Breast epithelium (tissue), 4 donors: ENCODE measurements around the gene CCNL2. TPM values are rescaled to one million over a fixed set of nuclear protein-coding genes. Genes with fewer than 3 reads are reported as not detected.
A peak's percentile ranks its signal among the peaks of the same experiment; 100 is the strongest.

Source experiments
- DNase-seq, 2 donors: peaks; one replicate each; pipeline ENCODE4 v3.0.0-alpha.2; 2019; ENCODE audit warnings: low spot score in 2 of 2
- H3K27ac ChIP-seq, 2 donors: fragments of 200-600 bp; sonication (generic) in 1 of 2; one replicate each; pipeline ENCODE4 v1.5.1; 2016 to 2019; ENCODE audit warnings: mild to moderate bottlenecking in 1 of 2
- H3K27me3 ChIP-seq, 2 donors: fragments of 200-600 bp; sonication (generic) in 1 of 2; one replicate each; pipeline versions ENCODE4 v1.5.1 to v1.6.0; 2017 to 2019; ENCODE audit warnings: control low read depth in 1 of 2, mild to moderate bottlenecking in 1 of 2
- H3K36me3 ChIP-seq: fragments of 200-600 bp; one replicate; pipeline ENCODE4 v1.5.1; 2019
- H3K4me1 ChIP-seq, 2 donors: fragments of 200-600 bp; sonication (generic); one replicate each; pipeline ENCODE4 v1.5.1; 2016 to 2019; ENCODE audit warnings: control low read depth in 1 of 2
- H3K4me3 ChIP-seq, 3 donors: fragments of 200-600 bp; sonication (generic); 1 replicate in 2 of 3; 2 replicates in 1 of 3; pipeline ENCODE4 v1.5.1; 2016 to 2019; ENCODE audit warnings: mild to moderate bottlenecking in 3 of 3, moderate library complexity in 2 of 3
- H3K9me3 ChIP-seq, 2 donors: fragments of 200-600 bp; sonication (generic) in 1 of 2; one replicate each; pipeline ENCODE4 v1.5.1; 2016 to 2019; ENCODE audit warnings: control low read depth in 1 of 2
- CTCF ChIP-seq, 3 donors: fragments of 450-650 bp; IDR thresholded peaks; one replicate each; pipeline ENCODE4 v1.5.1; 2016 to 2017; ENCODE audit warnings: antibody characterized with exemption in 3 of 3, mild to moderate bottlenecking in 3 of 3, moderate library complexity in 3 of 3
- POLR2A ChIP-seq: fragments of 450-650 bp; IDR thresholded peaks from one replicate; pipeline ENCODE4 v1.6.1; 2016; ENCODE audit warnings: antibody characterized with exemption, mild to moderate bottlenecking, moderate library complexity
- POLR2AphosphoS5 ChIP-seq, 3 donors: sonication (generic); formaldehyde crosslinking; IDR thresholded peaks; one replicate each; pipeline ENCODE4 v1.6.1; 2017; ENCODE audit warnings: antibody characterized with exemption in 3 of 3
- intact Hi-C: fragments of 100-400 bp; cut with DNase I; formaldehyde crosslinking; loops from one replicate; pipeline ENCODE4 v1.15.1; 2023; ENCODE audit warnings: low total_unique reads
- total RNA-seq, 3 donors: library from RNA; depleted of rRNA; stranded (reverse); fragments of >200 nt; gene quantifications; one replicate each; pipeline ENCODE4 v1.1.0, GENCODE V29; 2016

CCNL2 gene
- total RNA-seq, 3 donors from 2014 or later, result 170 to 325 (median 285) TPM

- no peak for DNase-seq
- Histone ChIP-seq H3K27ac (peak overlapping the region; percentile 33 to 98), H3K4me1 (peaks cover 6 to 11% of the 10 kb centered on the region in 2 donors), H3K27me3 (no peaks in the 10 kb centered on the region), H3K36me3 (no peaks in the 10 kb centered on the region), H3K9me3 (no peaks in the 10 kb centered on the region), H3K4me3 (peak overlapping the region in 1 of 3 donors; percentile 76)
- intact Hi-C loops, result no loop called here
- TF ChIP-seq CTCF (IDR thresholded peaks at IDR 0.05), result no peak
- no peak for TF ChIP-seq POLR2AphosphoS5 (IDR thresholded peaks at IDR 0.05)
- no peak for TF ChIP-seq POLR2A
These were observed 45.6 kb downstream of the CCNL2 start for GRCh38 chr1:1353389-1354151.

- TF ChIP-seq POLR2AphosphoS5 (IDR thresholded peaks at IDR 0.05) (no peak), CTCF (IDR thresholded peaks at IDR 0.05) (no peak)
- Histone ChIP-seq H3K27ac (peak overlapping the region; percentile 33 to 98), H3K36me3 (no peaks in the 10 kb centered on the region), H3K4me3 (peak overlapping the region in 1 of 3 donors; percentile 76), H3K4me1 (peaks cover 6 to 10% of the 10 kb centered on the region in 2 donors), H3K27me3 (no peaks in the 10 kb centered on the region), H3K9me3 (no peaks in the 10 kb centered on the region)
- intact Hi-C loops, result no loop called here
- DNase-seq, result no peak
These were observed 46.2 kb downstream of the CCNL2 start for GRCh38 chr1:1352786-1353388.

GRCh38 chr1:1351511-1352427 lies 47.4 kb downstream of the CCNL2 start:
- Histone ChIP-seq H3K36me3 (no peaks in the 10 kb centered on the region), H3K27ac (peak overlapping the region; percentile 68 to 98), H3K4me1 (peaks cover 12 to 18% of the 10 kb centered on the region in 2 donors), H3K4me3 (peak overlapping the region in 1 of 3 donors; percentile 29), H3K27me3 (no peaks in the 10 kb centered on the region), H3K9me3 (no peaks in the 10 kb centered on the region)
- intact Hi-C loops, result loop anchor here (1.0 kb wide), 1 partner anchor 26 kb away; no protein-coding TSS in a partner anchor
- DNase-seq, result no peak
- TF ChIP-seq POLR2AphosphoS5 (IDR thresholded peaks at IDR 0.05) (no peak), POLR2A (no peak), CTCF (IDR thresholded peaks at IDR 0.05) (no peak)

DNA sequence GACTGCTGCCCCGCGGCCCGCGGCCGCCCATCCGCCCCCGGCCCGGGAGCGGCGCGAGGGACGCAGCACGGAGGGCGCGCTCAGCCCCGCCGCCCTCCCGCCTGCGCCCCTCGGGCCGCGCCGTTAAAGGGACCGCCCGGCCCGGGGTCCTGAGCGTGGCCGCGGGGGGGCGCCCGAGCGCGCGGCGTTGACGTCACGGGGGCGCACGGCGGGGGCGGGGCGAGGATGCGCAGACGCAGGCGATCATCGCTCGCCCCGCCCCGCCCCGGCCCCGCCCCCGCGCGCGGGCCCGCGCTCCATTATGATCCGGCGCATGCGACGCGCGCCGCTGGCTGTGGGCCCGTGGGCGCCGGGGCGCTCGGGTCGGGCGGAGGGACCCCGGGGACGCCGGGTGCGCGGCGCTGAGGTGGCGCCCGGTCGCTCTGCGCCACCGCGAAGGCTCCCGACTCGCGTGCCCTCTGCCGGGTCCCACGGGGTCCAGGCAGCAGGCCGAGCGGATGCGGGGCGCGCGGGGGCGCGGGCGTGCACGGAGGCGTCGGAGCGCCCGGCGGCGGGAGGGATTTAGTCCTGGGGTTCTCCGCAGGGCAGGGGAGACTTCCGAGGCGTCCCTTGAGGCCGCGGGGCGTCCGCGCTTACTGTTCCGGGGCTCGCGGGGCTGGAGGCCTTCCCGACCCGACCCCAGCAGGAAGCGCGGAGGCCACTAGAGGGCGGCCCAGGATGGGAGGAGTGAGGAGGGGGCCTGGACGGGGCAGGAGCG lies 49.7 kb downstream of the CCNL2 start, which contains the start of gene DVL1:
Gene DVL1, minus strand, starts transcription at position 163 of the 757 bp plus-strand sequence. CDS start 353 bp downstream, outside the sequence.
- TF ChIP-seq CTCF (IDR thresholded peaks at IDR 0.05), result peak in 2 of 3 donors; percentile 40 to 52
- peak in 2 of 3 donors; percentile 11 to 16 for TF ChIP-seq POLR2AphosphoS5 (IDR thresholded peaks at IDR 0.05)
- no peak for TF ChIP-seq POLR2A
- DNase-seq, result peak in 1 of 2 donors; percentile 51
- peaks cover 18 to 32% of the 10 kb centered on the region in 2 donors for H3K4me1 ChIP-seq
- intact Hi-C loops, result no loop called here
- no peaks in the 10 kb centered on the region for H3K9me3 ChIP-seq
- H3K27ac ChIP-seq, result peak within 1 kb of the TSS; percentile 85 to 89
- peak within 1 kb of the TSS; percentile 65 to 99 (median 76) for H3K4me3 ChIP-seq
- H3K36me3 ChIP-seq, result no peaks in the 10 kb centered on the region
- no peaks in the 10 kb centered on the region for H3K27me3 ChIP-seq
